ENCODE data around the gene HECW1. TPM values are rescaled to one million over a fixed set of nuclear protein-coding genes. Genes with fewer than 3 reads are reported as not detected.

Gene HECW1
- total RNA-seq, 1 donor from 2014 or later = 0.11 TPM

DNA sequence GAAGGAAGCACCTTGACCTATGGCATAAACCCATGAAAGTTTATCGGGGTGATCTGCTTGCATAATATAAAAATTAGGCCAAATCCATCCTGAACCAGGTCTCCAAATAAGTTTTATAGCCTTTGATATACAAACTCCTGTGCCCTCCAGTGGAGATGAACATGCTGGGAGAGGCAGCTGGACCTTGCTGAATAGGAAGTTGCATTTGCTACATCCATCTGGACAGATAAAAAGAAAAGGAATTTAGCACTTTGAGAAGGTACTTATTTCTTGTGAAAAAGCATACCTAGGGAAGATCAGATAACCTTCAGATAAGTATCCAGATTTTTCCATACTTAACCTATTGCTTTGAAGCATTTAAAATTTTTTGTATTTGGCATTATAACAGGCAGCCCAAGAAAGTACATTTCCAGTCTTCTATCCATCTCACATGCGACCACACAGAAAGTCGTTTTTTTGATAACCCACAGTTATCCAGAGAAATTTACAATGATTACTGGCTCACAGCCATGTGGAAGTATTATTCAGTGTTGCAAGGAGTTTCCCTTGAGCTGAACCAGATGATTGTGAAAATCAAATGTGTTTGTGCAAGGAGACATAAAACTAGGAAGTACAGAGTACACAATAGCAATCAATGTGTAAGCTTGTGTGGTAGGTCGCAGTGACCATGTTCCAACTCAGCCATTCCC lies 346.0 kb downstream of the HECW1 start:
- Histone ChIP-seq H3K9me3 (ENCODE audit: low read depth) (no peaks in the 10 kb centered on the region), H3K27ac (no peak overlapping the region), H3K27me3 (no peaks in the 10 kb centered on the region), H3K4me3 (no peak overlapping the region), H3K9ac (no peak overlapping the region), H3K4me2 (no peak overlapping the region), H3K79me2 (ENCODE audit: low read depth) (no peaks in the 10 kb centered on the region), H4K20me1 (ENCODE audit: low read depth) (no peaks in the 10 kb centered on the region), H2AFZ (replicated peaks) (no peak overlapping the region), H3K4me1 (peaks cover 7% of the 10 kb centered on the region), H3F3A (ENCODE audit: low read depth) (no peaks in the 10 kb centered on the region), H3K36me3 (no peaks in the 10 kb centered on the region)
- Mint-ChIP-seq H3K27me3 (ENCODE audit: insufficient read depth, low read depth) (no peaks in the 10 kb centered on the region), H3K9me3 (no peaks in the 10 kb centered on the region), H3K36me3 (no peaks in the 10 kb centered on the region), H3K4me1 (peaks cover 23% of the 10 kb centered on the region), H3K27ac (no peak overlapping the region), H3K4me3 (no peak overlapping the region)
- DNase-seq (ENCODE audit: low spot score) = no peak
- TF ChIP-seq EZH2phosphoT487 (IDR thresholded peaks at IDR 0.05) = no peak
- TF ChIP-seq EZH2 (IDR thresholded peaks at IDR 0.05) = no peak
- TF ChIP-seq, protein P1, sequence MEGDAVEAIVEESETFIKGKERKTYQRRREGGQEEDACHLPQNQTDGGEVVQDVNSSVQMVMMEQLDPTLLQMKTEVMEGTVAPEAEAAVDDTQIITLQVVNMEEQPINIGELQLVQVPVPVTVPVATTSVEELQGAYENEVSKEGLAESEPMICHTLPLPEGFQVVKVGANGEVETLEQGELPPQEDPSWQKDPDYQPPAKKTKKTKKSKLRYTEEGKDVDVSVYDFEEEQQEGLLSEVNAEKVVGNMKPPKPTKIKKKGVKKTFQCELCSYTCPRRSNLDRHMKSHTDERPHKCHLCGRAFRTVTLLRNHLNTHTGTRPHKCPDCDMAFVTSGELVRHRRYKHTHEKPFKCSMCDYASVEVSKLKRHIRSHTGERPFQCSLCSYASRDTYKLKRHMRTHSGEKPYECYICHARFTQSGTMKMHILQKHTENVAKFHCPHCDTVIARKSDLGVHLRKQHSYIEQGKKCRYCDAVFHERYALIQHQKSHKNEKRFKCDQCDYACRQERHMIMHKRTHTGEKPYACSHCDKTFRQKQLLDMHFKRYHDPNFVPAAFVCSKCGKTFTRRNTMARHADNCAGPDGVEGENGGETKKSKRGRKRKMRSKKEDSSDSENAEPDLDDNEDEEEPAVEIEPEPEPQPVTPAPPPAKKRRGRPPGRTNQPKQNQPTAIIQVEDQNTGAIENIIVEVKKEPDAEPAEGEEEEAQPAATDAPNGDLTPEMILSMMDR (IDR thresholded peaks at IDR 0.05) = no peak

DNA sequence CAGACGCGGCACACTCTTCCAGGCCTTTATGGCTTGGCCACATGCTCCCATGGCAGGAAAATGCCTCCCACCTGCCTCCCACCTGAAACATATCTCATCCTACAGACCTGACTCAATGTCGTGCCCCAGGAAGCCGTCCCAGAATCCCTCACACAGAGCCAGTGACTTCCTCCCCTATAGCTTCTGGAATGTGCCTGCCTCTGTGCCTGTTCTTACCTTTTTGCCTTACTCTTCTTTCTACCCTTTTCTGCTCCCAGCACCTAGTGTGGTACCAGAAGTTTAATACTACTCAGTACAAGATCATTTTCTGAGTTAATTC lies 346.5 kb downstream of the HECW1 start:
- Mint-ChIP-seq H3K27me3 (ENCODE audit: insufficient read depth, low read depth) (no peaks in the 10 kb centered on the region), H3K27ac (no peak overlapping the region), H3K4me3 (no peak overlapping the region), H3K9me3 (no peaks in the 10 kb centered on the region), H3K4me1 (peaks cover 27% of the 10 kb centered on the region), H3K36me3 (no peaks in the 10 kb centered on the region)
- Histone ChIP-seq H3K27me3 (no peaks in the 10 kb centered on the region), H3K27ac (no peak overlapping the region), H3K9ac (no peak overlapping the region), H3K4me1 (peaks cover 12% of the 10 kb centered on the region), H3K9me3 (ENCODE audit: low read depth) (no peaks in the 10 kb centered on the region), H2AFZ (replicated peaks) (no peak overlapping the region), H3K4me3 (no peak overlapping the region), H3K36me3 (no peaks in the 10 kb centered on the region), H3F3A (ENCODE audit: low read depth) (no peaks in the 10 kb centered on the region), H4K20me1 (ENCODE audit: low read depth) (no peaks in the 10 kb centered on the region), H3K4me2 (no peak overlapping the region), H3K79me2 (ENCODE audit: low read depth) (no peaks in the 10 kb centered on the region)
- no peak for DNase-seq (ENCODE audit: low spot score)
- TF ChIP-seq EZH2phosphoT487 (IDR thresholded peaks at IDR 0.05) (no peak), EZH2 (IDR thresholded peaks at IDR 0.05) (no peak)
- TF ChIP-seq, protein P1 (IDR thresholded peaks at IDR 0.05) = no peak

DNA sequence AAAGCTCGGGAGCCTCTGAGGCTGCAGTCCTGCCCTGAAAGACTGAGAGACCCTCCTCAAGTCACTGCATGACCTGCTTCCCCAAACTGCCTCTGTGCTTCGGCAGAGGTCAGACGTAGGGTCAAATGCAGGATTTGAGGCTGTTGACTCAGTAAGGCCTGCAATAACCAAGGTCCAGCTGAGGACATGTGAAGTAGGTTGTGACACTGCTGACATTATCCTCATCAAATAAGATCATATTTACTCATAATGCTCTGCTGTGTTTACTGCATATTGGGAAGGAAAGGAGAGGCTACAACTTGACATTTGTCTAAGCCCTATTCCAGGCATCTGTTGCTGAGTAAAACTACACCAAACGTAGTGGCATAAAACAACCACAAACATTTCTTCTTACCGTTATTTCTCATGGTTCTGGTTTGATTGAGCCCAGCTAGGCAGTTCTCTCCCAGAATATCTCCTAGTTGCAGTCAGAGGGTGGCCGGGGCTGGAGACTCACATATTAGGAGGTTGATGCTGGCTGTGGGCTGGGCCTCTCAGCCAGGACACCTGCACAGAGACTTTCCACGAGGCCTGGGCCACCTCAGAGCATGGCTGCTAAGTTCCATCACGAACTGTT lies 348.4 kb downstream of the HECW1 start:
- Histone ChIP-seq H3K79me2 (ENCODE audit: low read depth) (no peaks in the 10 kb centered on the region), H3K4me2 (no peak overlapping the region), H3F3A (ENCODE audit: low read depth) (no peaks in the 10 kb centered on the region), H3K27ac (no peak overlapping the region), H2AFZ (replicated peaks) (no peak overlapping the region), H3K27me3 (no peaks in the 10 kb centered on the region), H3K4me1 (peaks cover 8% of the 10 kb centered on the region), H3K4me3 (no peak overlapping the region), H3K9ac (no peak overlapping the region), H3K9me3 (ENCODE audit: low read depth) (no peaks in the 10 kb centered on the region), H3K36me3 (no peaks in the 10 kb centered on the region), H4K20me1 (ENCODE audit: low read depth) (no peaks in the 10 kb centered on the region)
- Mint-ChIP-seq H3K9me3 (no peaks in the 10 kb centered on the region), H3K27me3 (ENCODE audit: insufficient read depth, low read depth) (no peaks in the 10 kb centered on the region), H3K4me3 (no peak overlapping the region), H3K36me3 (no peaks in the 10 kb centered on the region), H3K4me1 (peaks cover 25% of the 10 kb centered on the region), H3K27ac (no peak overlapping the region)
- DNase-seq (ENCODE audit: low spot score) = no peak
- TF ChIP-seq EZH2 (IDR thresholded peaks at IDR 0.05) (no peak), EZH2phosphoT487 (IDR thresholded peaks at IDR 0.05) (no peak)
- TF ChIP-seq, protein P1 (IDR thresholded peaks at IDR 0.05) = no peak

All from neural progenitor cell (in vitro differentiated cells).